ENCODE results near the gene IL17REL. TPM values are rescaled to one million over a fixed set of nuclear protein-coding genes. Genes with fewer than 3 reads are reported as not detected.

Gene IL17REL
- total and polyA plus RNA-seq, 10 of the 15 experiments (the other 5 are each of a cell fraction or from before 2014, with no cell fraction given), result 0.03 TPM; not detected in 9

- intact Hi-C loops (cut with micrococcal nuclease; ENCODE audit: unreplicated experiment) (no loop called here), in situ Hi-C loops (cut with MboI) (loop anchor here (25.0 kb wide), 1 partner anchor 707 kb away; no protein-coding TSS in a partner anchor)
- H3K4me3 ChIP-seq, result no peak overlapping the region
- TF ChIP-seq RBBP5 (conservative IDR thresholded peaks at IDR 0.05) (no peak), TCF7 (IDR thresholded peaks at IDR 0.05; ENCODE audit: borderline replicate concordance) (no peak), DPF2 (IDR thresholded peaks at IDR 0.05) (no peak), SIN3A (IDR thresholded peaks at IDR 0.05; ENCODE audit: low read depth, low read length) (no peak), LARP7 (IDR thresholded peaks at IDR 0.05) (no peak), CREM (IDR thresholded peaks at IDR 0.05; ENCODE audit: low read depth) (no peak), TCF3 (IDR thresholded peaks at IDR 0.05; ENCODE audit: borderline replicate concordance, insufficient read depth, low read depth, low read length) (no peak)
- TF ChIP-seq, protein P1, sequence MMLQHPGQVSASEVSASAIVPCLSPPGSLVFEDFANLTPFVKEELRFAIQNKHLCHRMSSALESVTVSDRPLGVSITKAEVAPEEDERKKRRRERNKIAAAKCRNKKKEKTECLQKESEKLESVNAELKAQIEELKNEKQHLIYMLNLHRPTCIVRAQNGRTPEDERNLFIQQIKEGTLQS (IDR thresholded peaks at IDR 0.05; ENCODE audit: borderline replicate concordance, extremely low read depth, low read depth, low read length), result no peak
- WGBS (ENCODE audit: insufficient coverage, insufficient replicate concordance, low lambda C conversion rate, missing lambda C conversion rate), result 15% methylated on average over 30 of the region's 30 CpGs
- BruUV-seq (replicated peaks), result no TSS peak
- no peaks in the 10 kb centered on the region for H3K4me1 ChIP-seq (ENCODE audit: control insufficient read depth, insufficient read depth, low read length)
- no peak overlapping the region for H2AFZ ChIP-seq (ENCODE audit: control insufficient read depth, low read depth, low read length)
- DNase-seq (ENCODE audit: low read depth, low spot score) (no peak), FAIRE-seq (no peak), ATAC-seq (no peak)
- RAD21 ChIA-PET (ENCODE audit: unreplicated experiment), result no interaction called here
- no peaks in the 10 kb centered on the region; a peak in 1 of 4 replicates for H3K27me3 ChIP-seq (replicated peaks in 1 of 2; ENCODE audit: control insufficient read depth in 2 of 2, insufficient read depth in 2 of 2, low read length in 1 of 2)
- CTCF ChIA-PET, result no interaction called here
- H3K27ac ChIP-seq (ENCODE audit: control insufficient read depth, insufficient read depth), result no peak overlapping the region
- H3K9me3 ChIP-seq (replicated peaks; ENCODE audit: control insufficient read depth, insufficient read depth, low read length), result no peaks in the 10 kb centered on the region; the same call in 2 of the 3 replicates
- H3K79me2 ChIP-seq (ENCODE audit: control insufficient read depth, insufficient read depth, low read length), result no peaks in the 10 kb centered on the region
- no peaks in the 10 kb centered on the region for H4K20me1 ChIP-seq (ENCODE audit: control insufficient read depth, insufficient read depth)
- no peak overlapping the region for H3K9ac ChIP-seq (ENCODE audit: control insufficient read depth, insufficient read depth, low read length)
- POLR2A ChIA-PET, result no interaction called here
- H3K36me3 ChIP-seq (ENCODE audit: control insufficient read depth in 2 of 2, insufficient read depth in 2 of 2, low read length in 1 of 2), result no peaks in the 10 kb centered on the region
- no peak overlapping the region for H3K4me2 ChIP-seq (ENCODE audit: control insufficient read depth, insufficient read depth)
- SMC1A ChIA-PET (ENCODE audit: uncharacterized antibody, unreplicated experiment), result no interaction called here
Observed at GRCh38 chr22:50044485-50045118, 32.0 kb upstream of the IL17REL start.
